Measurements from ENCODE around the gene BTBD7.

DNA sequence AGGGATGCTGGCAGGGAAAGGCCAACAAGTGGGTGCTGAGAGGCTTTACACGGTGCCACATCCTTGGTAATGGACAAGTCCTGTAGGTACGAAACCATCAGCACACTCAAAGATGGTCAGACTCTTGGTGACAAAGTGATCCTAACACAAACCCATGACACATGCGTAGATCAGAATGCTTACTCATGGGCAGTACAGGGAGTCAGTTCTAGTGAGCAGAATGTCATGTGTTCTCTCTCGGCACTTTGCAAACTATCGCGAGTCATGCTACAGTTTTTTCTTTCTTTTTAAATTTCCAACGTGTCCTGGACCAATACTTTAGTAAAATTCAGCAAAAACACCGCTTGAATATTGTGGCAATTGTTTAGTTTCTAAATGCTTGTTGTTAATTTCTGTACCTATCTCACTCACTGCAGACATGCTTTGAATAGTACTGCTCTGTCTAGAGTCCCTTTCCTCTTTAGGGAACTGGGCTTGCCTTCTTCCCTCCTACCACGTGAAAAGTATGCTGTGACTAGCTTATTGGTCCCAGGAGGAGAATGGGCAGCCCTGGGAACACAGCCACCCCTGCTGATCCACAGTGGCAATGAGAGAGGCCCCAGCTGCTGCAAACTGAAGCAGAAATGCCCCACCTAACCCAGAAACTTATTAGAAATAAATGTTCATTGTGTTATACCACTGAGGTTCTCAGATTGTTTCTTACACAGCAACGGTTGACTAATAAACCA, 63.3 kb downstream of the BTBD7 start:
- TF ChIP-seq, protein P1, sequence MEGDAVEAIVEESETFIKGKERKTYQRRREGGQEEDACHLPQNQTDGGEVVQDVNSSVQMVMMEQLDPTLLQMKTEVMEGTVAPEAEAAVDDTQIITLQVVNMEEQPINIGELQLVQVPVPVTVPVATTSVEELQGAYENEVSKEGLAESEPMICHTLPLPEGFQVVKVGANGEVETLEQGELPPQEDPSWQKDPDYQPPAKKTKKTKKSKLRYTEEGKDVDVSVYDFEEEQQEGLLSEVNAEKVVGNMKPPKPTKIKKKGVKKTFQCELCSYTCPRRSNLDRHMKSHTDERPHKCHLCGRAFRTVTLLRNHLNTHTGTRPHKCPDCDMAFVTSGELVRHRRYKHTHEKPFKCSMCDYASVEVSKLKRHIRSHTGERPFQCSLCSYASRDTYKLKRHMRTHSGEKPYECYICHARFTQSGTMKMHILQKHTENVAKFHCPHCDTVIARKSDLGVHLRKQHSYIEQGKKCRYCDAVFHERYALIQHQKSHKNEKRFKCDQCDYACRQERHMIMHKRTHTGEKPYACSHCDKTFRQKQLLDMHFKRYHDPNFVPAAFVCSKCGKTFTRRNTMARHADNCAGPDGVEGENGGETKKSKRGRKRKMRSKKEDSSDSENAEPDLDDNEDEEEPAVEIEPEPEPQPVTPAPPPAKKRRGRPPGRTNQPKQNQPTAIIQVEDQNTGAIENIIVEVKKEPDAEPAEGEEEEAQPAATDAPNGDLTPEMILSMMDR (conservative IDR thresholded peaks at IDR 0.05), result no peak
- TF ChIP-seq ZFX (IDR thresholded peaks at IDR 0.05), result no peak
